Measurements from ENCODE around the gene RBBP8NL. TPM values are rescaled to one million over a fixed set of nuclear protein-coding genes. Genes with fewer than 3 reads are reported as not detected.

Gene RBBP8NL
- total RNA-seq, 1 experiment from 2014 or later: 1.5 TPM

DNA sequence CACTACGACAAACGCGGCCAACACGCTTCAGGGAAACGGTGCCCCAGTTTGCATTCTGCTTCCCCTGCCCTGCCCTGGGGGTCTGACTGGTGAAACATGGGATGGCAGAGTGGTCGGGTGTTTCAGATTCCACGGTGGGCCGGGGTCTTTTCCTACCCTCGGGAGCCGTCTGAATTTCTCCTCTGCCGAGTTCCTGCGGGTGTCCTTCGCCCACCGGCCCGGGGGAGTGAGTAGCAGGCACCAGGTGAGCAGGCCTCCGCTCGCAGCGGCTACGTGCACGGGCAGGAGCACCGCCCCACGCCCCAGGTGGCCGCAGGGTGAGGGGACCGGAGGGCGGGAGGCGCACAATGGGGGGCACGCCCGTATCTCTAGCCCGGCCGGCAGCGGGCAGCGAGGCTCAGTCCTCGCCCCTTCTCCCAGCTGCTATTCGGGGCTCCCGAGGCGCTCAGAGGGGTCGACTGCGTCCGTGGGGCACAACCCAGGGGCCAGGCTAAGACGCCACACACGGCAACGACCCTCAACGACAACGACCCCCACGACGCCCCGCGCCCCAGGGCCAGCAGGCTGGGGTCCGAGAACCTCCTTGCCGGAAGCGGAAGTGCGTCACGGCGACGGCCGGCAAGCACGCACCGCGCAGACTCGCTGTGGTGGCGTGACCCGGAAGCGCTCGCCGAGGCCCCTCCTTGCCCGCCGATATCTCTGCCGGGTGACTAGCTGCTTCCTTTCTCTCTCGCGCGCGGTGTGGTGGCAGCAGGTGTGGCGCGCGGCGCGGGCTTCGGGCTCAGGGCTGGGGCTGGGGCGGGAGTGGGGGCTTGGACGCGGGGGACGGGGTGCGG lies 40.7 kb downstream of the RBBP8NL start, which contains the start of gene RPS21 (continued):
- TF ChIP-seq, protein P1, sequence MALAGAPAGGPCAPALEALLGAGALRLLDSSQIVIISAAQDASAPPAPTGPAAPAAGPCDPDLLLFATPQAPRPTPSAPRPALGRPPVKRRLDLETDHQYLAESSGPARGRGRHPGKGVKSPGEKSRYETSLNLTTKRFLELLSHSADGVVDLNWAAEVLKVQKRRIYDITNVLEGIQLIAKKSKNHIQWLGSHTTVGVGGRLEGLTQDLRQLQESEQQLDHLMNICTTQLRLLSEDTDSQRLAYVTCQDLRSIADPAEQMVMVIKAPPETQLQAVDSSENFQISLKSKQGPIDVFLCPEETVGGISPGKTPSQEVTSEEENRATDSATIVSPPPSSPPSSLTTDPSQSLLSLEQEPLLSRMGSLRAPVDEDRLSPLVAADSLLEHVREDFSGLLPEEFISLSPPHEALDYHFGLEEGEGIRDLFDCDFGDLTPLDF (CRISPR knock-in tag; IDR thresholded peaks at IDR 0.05): 0 out of 2 replicates have a peak, but pooled peaks have one; percentile 49
- TF ChIP-seq GABPB1 (CRISPR knock-in tag; IDR thresholded peaks at IDR 0.05) (peak; percentile 95), ZNF396 (CRISPR knock-in tag; IDR thresholded peaks at IDR 0.05; ENCODE audit: borderline replicate concordance) (no peak), ZNF232 (CRISPR knock-in tag; IDR thresholded peaks at IDR 0.05) (peak; percentile 79), PRRX2 (CRISPR knock-in tag; IDR thresholded peaks at IDR 0.05) (no peak), ZNF317 (CRISPR knock-in tag; IDR thresholded peaks at IDR 0.05; ENCODE audit: borderline replicate concordance, low read depth) (no peak), ZNF138 (CRISPR knock-in tag; conservative IDR thresholded peaks at IDR 0.05) (no peak), MXD4 (CRISPR knock-in tag; IDR thresholded peaks at IDR 0.05; ENCODE audit: borderline replicate concordance) (no peak), CREB1 (CRISPR knock-in tag; IDR thresholded peaks at IDR 0.05) (no peak; the same call in 1 of the 2 replicates), EMX1 (CRISPR knock-in tag; IDR thresholded peaks at IDR 0.05) (no peak), JUN (CRISPR knock-in tag; IDR thresholded peaks at IDR 0.05) (no peak), CBFB (CRISPR knock-in tag; IDR thresholded peaks at IDR 0.05; ENCODE audit: low read depth) (peak; percentile 83; the same call in 1 of the 2 replicates), NR3C1 (CRISPR knock-in tag; conservative IDR thresholded peaks at IDR 0.05; ENCODE audit: low read depth) (no peak), NFE2L1 (CRISPR knock-in tag; IDR thresholded peaks at IDR 0.05) (no peak)
- TF ChIP-seq, protein P2, sequence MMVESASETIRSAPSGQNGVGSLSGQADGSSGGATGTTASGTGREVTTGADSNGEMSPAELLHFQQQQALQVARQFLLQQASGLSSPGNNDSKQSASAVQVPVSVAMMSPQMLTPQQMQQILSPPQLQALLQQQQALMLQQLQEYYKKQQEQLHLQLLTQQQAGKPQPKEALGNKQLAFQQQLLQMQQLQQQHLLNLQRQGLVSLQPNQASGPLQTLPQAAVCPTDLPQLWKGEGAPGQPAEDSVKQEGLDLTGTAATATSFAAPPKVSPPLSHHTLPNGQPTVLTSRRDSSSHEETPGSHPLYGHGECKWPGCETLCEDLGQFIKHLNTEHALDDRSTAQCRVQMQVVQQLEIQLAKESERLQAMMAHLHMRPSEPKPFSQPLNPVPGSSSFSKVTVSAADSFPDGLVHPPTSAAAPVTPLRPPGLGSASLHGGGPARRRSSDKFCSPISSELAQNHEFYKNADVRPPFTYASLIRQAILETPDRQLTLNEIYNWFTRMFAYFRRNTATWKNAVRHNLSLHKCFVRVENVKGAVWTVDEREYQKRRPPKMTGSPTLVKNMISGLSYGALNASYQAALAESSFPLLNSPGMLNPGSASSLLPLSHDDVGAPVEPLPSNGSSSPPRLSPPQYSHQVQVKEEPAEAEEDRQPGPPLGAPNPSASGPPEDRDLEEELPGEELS (CRISPR knock-in tag; IDR thresholded peaks at IDR 0.05): peak; percentile 76
- TF ChIP-seq, protein P3, sequence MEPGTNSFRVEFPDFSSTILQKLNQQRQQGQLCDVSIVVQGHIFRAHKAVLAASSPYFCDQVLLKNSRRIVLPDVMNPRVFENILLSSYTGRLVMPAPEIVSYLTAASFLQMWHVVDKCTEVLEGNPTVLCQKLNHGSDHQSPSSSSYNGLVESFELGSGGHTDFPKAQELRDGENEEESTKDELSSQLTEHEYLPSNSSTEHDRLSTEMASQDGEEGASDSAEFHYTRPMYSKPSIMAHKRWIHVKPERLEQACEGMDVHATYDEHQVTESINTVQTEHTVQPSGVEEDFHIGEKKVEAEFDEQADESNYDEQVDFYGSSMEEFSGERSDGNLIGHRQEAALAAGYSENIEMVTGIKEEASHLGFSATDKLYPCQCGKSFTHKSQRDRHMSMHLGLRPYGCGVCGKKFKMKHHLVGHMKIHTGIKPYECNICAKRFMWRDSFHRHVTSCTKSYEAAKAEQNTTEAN (CRISPR knock-in tag; IDR thresholded peaks at IDR 0.05): peak; percentile 87
- TF ChIP-seq, protein P4, sequence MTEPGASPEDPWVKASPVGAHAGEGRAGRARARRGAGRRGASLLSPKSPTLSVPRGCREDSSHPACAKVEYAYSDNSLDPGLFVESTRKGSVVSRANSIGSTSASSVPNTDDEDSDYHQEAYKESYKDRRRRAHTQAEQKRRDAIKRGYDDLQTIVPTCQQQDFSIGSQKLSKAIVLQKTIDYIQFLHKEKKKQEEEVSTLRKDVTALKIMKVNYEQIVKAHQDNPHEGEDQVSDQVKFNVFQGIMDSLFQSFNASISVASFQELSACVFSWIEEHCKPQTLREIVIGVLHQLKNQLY (CRISPR knock-in tag; IDR thresholded peaks at IDR 0.05): no peak
- TF ChIP-seq, protein P5, sequence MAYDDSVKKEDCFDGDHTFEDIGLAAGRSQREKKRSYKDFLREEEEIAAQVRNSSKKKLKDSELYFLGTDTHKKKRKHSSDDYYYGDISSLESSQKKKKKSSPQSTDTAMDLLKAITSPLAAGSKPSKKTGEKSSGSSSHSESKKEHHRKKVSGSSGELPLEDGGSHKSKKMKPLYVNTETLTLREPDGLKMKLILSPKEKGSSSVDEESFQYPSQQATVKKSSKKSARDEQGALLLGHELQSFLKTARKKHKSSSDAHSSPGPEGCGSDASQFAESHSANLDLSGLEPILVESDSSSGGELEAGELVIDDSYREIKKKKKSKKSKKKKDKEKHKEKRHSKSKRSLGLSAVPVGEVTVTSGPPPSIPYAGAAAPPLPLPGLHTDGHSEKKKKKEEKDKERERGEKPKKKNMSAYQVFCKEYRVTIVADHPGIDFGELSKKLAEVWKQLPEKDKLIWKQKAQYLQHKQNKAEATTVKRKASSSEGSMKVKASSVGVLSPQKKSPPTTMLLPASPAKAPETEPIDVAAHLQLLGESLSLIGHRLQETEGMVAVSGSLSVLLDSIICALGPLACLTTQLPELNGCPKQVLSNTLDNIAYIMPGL (CRISPR knock-in tag; IDR thresholded peaks at IDR 0.05): peak; percentile 43; the same call in 1 of the 2 replicates
- TF ChIP-seq, protein P6, sequence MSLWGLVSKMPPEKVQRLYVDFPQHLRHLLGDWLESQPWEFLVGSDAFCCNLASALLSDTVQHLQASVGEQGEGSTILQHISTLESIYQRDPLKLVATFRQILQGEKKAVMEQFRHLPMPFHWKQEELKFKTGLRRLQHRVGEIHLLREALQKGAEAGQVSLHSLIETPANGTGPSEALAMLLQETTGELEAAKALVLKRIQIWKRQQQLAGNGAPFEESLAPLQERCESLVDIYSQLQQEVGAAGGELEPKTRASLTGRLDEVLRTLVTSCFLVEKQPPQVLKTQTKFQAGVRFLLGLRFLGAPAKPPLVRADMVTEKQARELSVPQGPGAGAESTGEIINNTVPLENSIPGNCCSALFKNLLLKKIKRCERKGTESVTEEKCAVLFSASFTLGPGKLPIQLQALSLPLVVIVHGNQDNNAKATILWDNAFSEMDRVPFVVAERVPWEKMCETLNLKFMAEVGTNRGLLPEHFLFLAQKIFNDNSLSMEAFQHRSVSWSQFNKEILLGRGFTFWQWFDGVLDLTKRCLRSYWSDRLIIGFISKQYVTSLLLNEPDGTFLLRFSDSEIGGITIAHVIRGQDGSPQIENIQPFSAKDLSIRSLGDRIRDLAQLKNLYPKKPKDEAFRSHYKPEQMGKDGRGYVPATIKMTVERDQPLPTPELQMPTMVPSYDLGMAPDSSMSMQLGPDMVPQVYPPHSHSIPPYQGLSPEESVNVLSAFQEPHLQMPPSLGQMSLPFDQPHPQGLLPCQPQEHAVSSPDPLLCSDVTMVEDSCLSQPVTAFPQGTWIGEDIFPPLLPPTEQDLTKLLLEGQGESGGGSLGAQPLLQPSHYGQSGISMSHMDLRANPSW (CRISPR knock-in tag; conservative IDR thresholded peaks at IDR 0.05; ENCODE audit: low read depth): peak; percentile 88; the same call in 1 of the 2 replicates
- TF ChIP-seq, protein P7, sequence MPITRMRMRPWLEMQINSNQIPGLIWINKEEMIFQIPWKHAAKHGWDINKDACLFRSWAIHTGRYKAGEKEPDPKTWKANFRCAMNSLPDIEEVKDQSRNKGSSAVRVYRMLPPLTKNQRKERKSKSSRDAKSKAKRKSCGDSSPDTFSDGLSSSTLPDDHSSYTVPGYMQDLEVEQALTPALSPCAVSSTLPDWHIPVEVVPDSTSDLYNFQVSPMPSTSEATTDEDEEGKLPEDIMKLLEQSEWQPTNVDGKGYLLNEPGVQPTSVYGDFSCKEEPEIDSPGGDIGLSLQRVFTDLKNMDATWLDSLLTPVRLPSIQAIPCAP (CRISPR knock-in tag; IDR thresholded peaks at IDR 0.05): peak; percentile 34; the same call in 1 of the 2 replicates
- TF ChIP-seq, protein P8, sequence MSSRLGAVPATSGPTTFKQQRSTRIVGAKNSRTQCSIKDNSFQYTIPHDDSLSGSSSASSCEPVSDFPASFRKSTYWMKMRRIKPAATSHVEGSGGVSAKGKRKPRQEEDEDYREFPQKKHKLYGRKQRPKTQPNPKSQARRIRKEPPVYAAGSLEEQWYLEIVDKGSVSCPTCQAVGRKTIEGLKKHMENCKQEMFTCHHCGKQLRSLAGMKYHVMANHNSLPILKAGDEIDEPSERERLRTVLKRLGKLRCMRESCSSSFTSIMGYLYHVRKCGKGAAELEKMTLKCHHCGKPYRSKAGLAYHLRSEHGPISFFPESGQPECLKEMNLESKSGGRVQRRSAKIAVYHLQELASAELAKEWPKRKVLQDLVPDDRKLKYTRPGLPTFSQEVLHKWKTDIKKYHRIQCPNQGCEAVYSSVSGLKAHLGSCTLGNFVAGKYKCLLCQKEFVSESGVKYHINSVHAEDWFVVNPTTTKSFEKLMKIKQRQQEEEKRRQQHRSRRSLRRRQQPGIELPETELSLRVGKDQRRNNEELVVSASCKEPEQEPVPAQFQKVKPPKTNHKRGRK (CRISPR knock-in tag; IDR thresholded peaks at IDR 0.05; ENCODE audit: borderline replicate concordance): no peak
- TF ChIP-seq, protein P9, sequence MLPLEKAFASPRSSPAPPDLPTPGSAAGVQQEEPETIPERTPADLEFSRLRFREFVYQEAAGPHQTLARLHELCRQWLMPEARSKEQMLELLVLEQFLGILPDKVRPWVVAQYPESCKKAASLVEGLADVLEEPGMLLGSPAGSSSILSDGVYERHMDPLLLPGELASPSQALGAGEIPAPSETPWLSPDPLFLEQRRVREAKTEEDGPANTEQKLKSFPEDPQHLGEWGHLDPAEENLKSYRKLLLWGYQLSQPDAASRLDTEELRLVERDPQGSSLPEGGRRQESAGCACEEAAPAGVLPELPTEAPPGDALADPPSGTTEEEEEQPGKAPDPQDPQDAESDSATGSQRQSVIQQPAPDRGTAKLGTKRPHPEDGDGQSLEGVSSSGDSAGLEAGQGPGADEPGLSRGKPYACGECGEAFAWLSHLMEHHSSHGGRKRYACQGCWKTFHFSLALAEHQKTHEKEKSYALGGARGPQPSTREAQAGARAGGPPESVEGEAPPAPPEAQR (CRISPR knock-in tag; IDR thresholded peaks at IDR 0.05): no peak
- TF ChIP-seq, protein P10, sequence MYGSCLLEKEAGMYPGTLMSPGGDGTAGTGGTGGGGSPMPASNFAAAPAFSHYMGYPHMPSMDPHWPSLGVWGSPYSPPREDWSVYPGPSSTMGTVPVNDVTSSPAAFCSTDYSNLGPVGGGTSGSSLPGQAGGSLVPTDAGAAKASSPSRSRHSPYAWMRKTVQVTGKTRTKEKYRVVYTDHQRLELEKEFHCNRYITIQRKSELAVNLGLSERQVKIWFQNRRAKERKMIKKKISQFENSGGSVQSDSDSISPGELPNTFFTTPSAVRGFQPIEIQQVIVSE (CRISPR knock-in tag; IDR thresholded peaks at IDR 0.05; ENCODE audit: borderline replicate concordance): no peak

Data from WTC11 (cell line).